Measurements from ENCODE around the gene FZD4.
"Not testable (repeated sequence)": the region's sequence is repeated elsewhere in the genome, so short reads cannot be mapped to it uniquely, and the experiment has no call there.

Gene FZD4

DNA sequence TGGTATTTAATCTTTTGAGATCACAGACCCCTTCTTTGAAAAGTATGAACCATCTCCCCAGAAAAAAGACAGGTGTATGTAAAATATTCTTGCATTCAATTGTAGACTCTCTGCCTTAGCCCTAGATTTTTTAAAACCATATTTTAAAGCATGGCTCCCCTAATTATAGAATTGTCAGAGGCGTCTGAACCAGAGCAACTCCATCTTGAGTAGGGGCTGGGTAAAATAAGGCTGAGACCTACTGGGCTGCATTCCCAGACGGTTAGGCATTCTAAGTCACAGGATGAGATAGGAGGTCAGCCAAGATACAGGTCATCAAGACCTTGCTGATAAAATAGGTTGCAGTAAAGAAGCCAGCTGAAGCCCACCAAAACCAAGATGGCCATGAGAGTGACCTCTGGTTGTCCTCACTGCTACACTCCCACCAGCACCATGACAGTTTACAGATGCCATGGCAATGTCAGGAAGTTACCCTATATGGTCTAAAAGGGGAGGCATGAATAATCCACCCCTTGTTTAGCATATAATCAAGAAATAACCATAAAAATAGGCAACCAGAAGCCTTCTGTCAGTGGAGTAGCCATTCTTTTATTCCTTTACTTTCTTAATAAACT, 17.9 kb downstream of the FZD4 start:
- not testable (repeated sequence) for DNase-seq (ENCODE audit: low spot score)

DNA sequence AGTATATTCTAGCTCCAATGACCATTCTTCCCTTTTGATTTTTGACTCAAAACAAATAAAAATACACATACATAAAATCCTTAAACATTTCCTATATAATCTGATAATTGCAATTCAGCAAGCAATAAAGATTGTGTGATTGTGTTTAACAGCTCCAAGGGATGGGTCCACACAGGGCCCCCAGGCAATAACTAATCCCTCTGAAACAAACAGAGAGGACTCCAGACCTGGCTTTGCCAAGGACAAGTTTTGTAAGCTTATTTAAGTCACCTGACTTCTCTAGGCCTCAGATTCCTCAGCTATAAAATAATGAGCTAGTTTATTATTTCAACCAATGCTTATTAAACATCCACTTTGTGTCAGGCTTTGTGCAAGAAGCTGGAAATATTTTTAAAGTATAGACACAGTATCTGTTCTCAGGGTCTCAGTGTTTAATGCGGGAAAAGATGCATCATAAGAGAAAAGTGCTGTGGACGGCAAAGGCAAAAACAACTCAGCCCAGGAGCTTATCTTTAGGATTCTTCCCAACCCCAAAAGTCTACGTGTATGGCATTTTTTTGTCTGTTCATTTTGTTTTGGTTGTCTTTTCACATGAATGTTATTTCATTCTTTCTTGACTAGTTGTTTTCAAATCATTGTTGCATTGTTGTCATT, 20.1 kb downstream of the FZD4 start:
- no peak for DNase-seq (ENCODE audit: low spot score)

DNA sequence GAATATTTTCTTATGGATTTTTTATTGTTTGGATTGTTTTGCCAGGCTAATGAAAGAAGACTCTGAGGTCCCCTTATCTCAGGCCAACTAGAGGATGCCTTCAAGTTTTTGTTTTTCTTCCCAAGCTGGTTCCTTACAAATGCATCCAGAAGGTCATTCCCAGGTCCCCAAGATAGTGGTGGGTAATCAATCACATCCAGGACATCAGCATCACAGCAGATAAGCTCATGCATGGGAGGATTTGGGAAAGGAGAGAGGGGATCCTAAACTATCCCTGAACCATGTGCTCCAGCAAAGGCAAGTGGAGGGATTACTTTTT, 20.7 kb downstream of the FZD4 start:
- DNase-seq (ENCODE audit: low spot score) = no peak

DNA sequence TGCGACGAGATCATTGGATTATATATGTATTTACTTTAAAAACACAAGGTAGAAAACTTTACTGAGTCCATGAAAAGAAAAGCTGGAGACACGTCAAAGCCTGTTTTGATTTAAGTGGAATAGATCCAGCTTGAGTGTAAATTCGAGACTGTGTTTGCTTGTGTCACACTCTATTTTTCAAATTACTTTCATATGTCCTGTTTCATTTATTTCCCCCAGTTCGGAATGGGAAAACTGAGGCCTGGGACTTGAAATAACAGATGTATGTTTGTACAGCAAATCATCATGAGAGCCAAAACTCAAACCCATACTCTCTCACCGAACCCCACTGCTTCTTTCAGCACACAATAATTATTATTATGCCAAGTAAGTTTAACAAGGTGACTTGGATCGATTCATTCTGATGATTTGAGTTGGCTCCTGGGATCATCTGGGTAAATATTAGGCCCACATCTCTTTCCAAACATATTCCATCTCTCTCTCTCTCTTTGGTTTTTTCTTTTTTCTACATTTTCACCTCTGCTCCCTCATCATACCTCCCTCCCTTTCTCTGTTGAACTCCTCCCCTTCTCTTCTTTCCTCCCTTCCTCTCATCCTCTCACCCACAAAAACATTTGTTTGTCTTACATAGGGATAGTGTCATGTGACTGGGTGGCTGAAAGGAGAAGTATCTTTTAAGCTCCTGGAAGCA, 21.2 kb downstream of the FZD4 start:
- DNase-seq (ENCODE audit: low spot score) = no peak

DNA sequence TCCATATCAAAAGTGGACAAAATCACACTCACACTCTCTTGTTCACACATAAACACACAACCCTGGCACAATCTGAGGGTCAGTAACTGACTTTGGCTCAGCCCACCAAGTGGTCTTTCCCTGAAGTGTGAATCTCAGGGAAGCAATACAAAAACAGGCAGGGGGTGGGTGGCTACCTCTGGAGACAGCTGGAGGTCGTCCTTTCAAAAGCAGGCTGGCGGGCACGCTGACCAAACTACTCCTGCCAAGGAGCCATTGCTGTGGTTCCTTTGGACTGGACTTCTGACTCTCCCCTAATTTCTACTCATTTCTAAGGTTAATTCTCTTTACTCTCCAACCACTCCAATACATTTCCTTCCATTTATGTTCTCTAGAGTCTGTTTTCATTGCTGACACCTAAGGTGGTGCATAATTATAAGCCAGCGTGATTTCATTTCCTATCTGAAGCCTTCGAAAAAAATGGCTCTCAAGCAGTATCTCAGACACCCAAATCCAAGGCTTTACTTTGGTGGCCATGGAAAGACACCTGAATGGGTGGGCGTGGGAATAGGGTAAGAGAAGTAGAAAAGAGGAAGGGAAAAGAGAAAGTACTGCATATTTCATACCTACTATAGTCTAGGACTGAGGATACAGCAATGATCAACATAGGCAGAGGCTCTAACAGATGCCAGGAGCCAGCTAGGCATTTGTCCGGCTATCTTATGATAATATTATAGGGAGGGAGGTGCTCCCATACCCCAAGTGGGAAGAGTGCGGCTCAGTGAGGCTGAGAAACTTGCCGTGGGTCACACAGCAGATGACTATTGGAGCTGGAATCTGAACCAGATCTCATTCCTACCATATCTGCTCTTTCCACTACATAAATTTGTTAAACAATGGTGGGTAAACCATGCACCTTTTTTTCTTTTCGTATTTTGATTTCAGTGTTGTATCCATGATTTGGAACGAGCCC, 22.0 kb downstream of the FZD4 start:
- no peak for DNase-seq (ENCODE audit: low spot score)

DNA sequence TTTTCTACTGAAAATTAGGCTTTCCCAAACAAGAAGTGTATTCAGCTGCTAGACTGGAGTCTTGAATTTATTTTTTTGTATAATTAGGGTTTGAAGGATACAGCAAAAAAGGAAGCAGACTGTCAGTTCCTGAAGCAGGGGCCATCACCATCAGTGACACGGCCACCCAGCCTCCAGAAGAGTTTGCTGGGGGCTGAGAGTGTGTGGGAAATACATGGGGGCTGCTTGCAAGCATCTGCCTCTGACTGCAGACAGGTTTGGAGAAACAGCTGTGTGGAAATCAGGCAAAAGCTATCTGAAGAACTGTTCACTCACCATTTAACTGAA, 23.0 kb downstream of the FZD4 start:
- DNase-seq (ENCODE audit: low spot score) = no peak

DNA sequence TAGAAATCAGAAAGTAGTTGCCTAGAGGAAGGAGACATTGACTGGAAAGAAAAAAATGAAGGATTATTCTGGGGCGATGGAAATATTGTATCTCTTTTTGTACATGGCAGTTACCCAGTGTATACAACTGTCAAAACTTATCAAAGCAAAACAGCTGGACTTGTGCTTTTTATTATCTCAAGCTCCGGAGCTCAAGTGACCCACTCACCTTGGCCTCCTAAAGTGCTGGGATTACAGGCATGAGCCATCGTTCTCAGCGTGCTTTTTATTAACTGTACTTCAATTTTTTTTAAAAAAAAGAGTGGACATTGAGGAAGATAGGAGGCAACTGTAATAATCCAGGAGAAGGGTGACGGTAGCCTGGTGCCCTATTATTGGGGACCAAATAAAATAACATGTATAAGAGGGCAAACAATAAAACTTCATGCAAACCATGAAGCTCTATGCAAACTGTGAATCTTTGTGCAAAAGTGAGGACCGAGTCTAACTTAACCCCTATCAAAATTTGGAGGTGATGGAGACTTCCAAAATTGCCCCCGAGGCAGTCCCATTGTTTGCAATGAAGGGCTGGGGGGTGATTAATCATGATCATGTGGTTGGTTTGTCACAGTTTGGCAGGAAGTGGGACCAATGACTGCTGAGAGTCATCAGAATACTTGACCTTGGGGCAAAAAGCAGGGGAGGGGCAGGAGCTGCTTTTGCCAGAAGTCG, 23.5 kb downstream of the FZD4 start:
- no peak for DNase-seq (ENCODE audit: low spot score)

DNA sequence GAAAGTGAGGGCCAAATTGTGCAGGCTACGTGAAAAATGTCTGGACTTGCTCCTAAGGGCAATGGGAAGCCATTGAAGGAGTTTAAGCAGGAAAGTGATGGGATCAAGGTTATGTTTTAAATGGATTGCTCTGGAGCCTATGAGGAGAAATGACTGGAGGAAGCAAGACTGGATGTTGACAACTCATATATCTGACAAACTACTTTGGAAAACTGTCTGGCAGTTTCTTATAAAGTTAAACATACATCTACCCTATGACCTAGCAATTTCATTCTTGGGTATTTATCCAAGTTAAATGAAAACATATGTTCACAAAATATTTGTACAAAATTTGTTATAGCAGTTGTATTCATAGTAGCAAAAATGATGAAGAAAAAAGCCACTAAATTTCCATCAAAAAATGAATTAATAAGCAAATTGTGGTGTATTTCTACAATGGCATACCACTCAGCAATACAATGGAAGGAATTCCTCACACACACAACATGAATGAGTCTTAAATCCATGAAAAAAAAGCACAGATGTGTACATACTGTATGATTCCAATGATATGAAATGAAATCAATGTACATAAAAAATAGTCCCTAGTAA, 24.1 kb downstream of the FZD4 start:
- DNase-seq (ENCODE audit: low spot score) = no peak

DNA sequence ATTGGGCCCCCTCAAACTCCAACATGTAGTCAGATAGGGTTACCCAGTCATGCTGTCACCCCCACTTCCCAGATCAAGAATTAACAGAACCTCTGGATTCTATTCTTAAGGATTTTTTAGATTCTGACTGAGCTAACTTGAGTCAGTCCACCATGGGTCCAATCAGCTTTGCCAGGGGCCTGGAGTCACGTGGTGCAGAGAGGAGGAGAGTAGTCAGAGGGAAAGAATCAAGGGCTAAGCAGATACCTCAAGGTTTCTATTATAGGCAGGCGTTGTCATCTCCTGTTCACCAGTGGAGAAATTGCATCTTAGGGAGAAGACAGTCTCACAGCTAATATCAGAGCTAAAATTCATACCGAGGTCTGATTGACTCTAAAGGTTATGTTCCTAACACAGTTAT, 28.2 kb downstream of the FZD4 start:
- no peak for DNase-seq (ENCODE audit: low spot score)

DNA sequence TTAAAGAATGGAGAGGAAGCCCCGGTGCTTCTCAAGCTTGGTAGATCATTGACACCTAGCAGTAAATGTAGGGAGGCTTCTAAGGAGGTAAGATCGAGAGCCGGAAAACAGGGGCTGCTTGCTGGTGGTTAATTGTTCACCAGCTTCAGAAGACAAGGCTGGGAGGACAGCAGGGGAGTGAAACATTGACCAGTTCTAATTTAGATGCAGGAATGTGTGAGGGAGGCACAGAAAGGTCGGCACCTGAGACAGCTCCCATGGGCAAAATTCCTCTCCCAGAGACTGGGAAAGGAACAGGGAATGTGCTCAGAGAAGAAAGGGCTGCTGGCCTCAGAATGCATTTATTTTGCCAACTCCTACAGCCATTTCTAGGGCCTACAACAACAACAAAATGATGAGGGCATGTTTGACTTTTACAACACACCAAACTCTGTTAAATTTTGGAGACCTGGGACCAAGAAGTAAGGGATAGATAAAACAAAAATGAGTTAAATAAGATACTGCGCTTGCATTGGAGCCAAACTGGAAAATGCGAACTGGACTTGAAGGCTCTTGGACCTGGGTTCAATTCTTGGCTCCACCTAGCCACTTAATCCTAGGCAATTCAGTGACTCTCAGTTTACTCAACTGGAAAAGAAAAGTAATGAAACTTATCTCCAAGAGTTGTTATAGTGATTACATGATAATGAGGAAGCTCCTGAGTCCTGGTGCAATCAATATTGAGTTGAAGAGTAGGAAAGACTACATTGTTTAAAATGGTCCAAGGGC, 31.0 kb downstream of the FZD4 start:
- DNase-seq (ENCODE audit: low spot score) = no peak

DNA sequence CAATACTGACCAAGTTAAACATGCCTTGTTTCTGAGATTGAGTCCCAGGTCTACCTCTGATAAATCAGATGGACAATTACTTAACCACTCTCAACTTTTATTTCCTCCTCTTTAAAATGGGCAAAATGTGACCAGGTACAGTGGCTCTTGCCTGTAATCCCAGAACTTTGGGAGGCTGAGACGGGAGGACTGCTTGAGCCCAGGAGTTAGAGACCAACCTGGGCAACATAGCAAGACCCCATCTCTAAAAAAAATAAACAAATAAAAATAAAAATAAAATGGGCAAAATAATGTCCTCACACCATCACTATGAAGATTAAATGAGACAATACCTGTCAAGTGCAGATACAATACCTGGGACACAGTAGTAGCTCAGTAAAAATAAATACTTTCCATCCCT, 33.0 kb downstream of the FZD4 start:
- no peak for DNase-seq (ENCODE audit: low spot score)

DNA sequence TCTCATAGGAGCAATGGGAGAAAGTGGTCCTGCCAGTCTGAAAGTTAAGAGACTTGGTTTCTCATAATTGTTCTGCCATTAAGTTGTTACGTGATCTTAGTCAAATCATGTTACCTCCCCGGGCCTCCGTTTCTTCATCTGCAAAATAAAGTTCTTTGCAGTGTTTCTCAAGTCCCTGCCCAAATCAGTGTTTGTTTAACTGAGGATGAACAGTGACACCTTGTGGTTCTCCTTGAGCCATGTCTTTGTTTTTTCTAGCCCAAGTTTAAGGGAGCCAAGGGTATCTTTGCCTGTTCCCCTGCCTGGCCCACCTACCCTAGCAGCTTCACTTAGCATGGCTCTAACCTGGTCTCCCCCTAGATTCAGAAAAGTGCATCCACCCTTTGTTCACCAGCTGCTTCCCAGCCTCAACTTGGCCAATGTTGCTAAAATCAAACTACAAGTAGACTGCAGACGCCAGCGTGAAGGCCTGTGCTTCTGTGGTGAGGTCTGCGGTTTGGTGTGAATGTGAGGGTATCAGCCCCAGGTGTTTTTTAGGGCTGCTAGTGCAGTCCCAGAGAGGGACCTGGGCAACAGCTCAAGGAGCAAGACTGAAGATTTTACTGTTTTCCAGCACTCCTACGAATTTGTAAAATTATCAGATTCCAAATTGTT, 35.5 kb downstream of the FZD4 start:
- no peak for DNase-seq (ENCODE audit: low spot score)

DNA sequence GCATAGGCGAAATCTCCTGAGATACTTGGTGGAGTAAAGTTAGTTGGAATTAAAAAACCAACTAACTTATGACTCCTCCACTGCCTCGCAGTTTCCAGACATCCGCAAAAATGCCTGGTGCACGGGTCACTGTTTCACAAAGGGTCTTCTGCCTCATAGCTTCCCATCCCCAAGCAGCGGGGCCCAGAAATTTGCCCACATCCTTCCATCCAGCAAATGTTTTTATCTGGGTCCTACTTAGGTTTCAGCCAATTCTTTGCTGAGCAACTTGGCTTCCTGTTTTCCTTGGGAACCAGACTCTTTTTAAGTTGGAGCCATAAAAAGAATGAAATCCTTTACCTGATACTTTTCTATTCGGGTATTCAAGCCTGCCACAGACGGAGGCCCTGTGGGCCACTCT, 36.2 kb downstream of the FZD4 start:
- DNase-seq (ENCODE audit: low spot score) = no peak

DNA sequence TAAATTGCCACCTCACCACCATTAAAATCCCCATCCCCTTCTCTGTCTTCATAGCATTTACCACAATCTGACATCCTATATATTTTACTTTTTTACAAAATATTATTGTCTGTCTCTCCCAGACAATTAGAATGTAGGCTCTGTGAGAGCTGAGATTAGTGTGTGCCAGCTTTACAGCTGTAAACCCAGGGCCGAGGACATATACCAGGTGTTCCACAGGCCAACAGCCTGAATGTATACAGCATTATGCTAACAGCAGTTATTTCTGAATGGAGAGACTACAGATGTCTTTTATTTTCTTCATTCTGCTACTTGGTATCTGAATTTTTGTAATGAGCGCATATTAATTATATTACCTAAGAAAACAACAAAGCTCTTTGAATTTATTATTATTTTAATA, 36.7 kb downstream of the FZD4 start:
- no peak for DNase-seq (ENCODE audit: low spot score)

DNA sequence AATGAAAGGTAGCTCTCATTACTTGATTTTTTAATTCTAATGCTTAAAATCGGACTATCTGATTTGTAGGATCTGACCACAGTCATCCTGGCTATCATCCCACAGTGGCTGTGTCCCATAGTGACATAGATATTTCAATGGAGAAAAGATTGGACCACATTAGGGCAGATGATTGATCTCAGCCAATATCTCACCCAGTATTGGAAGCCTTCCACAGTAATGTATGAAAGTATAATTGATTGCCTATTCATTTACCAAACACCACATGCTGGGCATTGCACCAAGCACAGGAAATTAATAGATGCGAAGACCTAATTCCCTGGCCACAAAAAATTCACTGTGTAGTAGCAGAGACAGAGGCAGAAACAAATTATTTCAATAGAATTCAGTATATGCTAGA, 37.6 kb downstream of the FZD4 start:
- no peak for DNase-seq (ENCODE audit: low spot score)

DNA sequence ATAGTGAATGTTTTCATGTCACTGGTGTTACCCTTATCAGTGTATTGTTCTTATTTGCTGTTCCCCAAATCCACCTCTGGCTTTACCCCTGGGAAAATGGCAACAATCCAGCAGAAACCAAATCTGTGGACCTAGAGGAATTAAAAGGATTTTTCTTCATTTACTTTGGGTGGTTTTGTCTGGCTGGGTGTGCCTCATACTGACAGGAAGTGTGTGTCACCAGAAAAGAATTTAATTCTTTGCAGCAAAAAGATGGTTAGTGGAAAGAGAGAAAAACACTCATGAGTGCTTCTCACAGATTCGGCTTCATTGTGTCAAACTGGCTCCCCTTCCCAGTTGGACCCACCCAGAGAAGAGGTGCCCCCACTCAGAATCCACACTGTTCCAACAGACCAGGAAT, 38.9 kb downstream of the FZD4 start:
- DNase-seq (ENCODE audit: low spot score) = no peak

DNA sequence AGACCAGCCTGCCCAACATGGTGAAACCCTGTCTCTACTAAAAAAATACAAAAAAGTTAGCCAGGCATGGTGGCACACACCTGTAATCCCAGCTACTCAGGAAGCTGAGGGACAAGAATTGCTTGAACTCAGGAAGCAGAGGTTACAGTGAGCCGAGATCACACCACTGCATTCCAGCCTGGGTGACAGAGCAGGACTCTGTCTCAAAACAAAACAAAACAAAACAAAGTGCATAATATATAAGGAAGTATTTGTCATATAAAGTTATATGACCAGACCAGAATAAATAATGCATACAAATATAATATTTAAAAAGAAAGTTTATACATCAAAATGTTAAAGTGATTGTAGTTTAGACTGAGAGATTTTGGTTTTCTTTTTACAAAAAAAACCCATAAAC, 39.3 kb downstream of the FZD4 start:
- DNase-seq (ENCODE audit: low spot score) = not testable (repeated sequence)

DNA sequence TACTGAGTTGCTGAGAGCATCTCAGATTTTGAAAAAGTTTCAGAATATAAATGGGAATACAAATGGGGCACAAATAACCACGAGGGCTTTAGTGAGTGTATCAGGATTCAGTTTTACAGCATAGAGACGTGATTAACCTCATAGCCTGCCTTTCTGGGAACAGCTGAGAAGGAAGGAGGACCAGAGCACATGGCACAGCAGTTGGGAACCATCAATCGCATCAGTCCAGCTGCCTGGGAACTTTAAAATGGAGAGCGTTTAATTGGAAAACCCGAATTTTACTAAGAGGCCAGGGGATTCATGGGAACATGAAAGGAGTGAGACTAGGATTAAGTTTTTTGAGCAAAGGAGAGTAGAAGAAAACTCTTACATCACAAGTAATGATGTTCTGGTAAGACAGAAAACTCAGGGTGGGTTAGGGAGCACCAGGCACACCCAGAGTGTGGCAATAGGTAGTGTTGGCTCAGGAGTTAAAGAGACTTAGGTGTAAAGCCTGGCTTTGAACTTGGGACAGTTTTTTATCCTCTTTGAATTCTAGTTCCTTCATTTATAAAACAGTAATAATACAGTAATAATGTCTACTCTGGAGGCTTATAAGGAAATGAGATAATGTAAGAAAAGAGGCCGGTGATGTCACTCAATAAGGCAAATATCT, 40.2 kb downstream of the FZD4 start:
- no peak for DNase-seq (ENCODE audit: low spot score)

DNA sequence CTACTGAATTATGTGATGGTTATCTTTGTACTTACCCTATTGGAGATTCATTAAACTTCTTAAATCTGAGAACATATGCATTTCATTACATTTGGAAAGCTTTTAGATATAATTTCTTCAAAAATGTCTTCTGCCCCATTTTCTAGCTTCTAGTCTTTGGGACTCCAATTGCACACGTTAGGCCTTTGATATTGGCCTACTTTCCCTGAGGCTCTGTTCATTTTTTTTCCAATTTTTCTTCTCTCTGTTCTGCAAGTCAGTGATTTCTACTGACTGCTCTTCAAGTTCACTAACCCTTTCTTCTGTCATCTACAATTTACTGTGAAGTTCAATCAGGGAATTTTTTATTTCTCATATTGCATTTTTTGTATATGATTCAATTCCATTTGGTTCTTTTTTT, 43.0 kb downstream of the FZD4 start:
- no peak for DNase-seq (ENCODE audit: low spot score)

DNA sequence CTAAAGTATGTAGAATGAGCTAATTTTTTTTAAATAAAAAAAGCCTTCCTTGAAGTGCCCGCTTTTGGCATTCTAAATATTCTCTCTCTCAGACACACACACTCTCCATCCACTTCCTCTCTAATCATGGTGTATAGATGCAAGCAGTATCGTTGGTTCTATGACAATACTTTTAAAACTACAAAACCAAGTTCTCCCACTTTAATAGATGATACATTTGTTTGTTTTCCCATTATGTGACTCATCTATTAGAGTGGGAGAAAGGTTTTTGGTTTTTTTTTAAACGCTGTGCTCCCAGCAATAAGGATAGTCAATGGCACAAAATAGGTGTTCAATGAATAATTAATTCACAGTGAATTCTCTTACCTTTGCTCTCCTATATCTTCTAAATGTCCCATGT, 44.6 kb downstream of the FZD4 start:
- DNase-seq (ENCODE audit: low spot score) = no peak
